Measurements from ENCODE around the gene LIN52.

GRCh38 chr14:74203639-74204038 lies 118.9 kb downstream of the LIN52 start:
- TF ChIP-seq CTCF (IDR thresholded peaks at IDR 0.05 in 2 of 3, conservative IDR thresholded peaks at IDR 0.05 in 1 of 3; ENCODE audit: insufficient read depth in 2 of 3, low read depth in 1 of 3, low read length in 3 of 3) (no peak), ZNF583 (CRISPR knock-in tag; IDR thresholded peaks at IDR 0.05) (no peak), ZNF124 (CRISPR knock-in tag; IDR thresholded peaks at IDR 0.05) (no peak), ATF1 (CRISPR knock-in tag; IDR thresholded peaks at IDR 0.05) (no peak), ATF1 (tag; IDR thresholded peaks at IDR 0.05) (no peak), PKNOX1 (IDR thresholded peaks at IDR 0.05) (no peak), EZH2 (IDR thresholded peaks at IDR 0.05; ENCODE audit: borderline replicate concordance, low read depth, low read length) (no peak), BDP1 (IDR thresholded peaks at IDR 0.05; ENCODE audit: insufficient read depth, insufficient read length) (no peak), ZBTB2 (IDR thresholded peaks at IDR 0.05) (no peak)
